HG02571 (cell line): ENCODE data around the gene VWDE.
"Not testable (repeated sequence)": the region's sequence is repeated elsewhere in the genome, so short reads cannot be mapped to it uniquely, and the experiment has no call there.

Experiments used
- ATAC-seq: cut with Tn5 transposase; IDR thresholded peaks from one replicate; pipeline ENCODE4 v1.9.1; 2021; ENCODE audit warnings: mild to moderate bottlenecking, moderate library complexity; ENCODE audit not compliant: unreplicated experiment

The VWDE gene

DNA sequence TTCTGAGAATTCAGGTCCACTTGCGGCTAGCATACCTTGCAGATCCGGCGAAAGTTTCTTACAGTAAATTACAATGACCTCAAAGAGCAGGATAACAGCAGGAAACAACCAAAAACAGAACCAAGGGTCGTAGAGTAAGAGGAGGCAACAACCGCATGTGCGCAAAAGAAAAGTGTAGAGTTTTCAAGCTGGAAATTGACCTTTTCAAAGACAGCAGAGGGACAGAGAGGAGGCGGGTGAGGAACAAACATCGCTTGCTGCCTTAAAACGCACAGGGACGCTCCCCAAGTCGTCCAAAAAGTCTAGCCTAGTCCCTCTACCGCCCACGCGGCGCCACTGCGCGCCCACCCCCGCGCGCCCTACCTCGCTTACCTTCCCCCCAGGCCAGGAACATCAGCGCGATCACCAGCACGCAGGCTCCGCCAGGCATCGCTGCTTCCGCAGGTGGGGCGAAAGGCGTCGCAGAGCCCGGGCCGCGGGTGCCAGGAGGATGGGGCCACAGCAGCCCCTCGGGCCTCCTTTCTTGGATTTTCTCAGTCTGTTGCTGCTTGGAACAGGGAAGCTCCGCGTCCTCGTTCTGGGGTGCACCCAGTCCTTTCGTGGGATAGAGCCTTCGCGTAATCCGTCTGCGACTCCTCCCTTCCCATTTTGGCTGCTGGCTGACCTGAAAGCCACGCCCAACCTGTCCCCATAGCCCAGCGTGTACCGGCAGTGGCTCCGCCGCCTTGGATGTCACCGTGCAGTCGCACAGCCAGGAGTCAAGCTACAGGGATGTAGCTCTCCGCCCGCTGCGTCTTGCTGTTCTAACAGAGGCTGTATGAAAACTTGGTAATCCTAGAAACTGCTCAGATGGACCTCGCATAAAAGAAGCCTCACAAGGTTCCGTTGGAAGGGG lies at the start of gene VWDE:
Gene VWDE (minus strand): TSS at position 579 of the 895 bp plus-strand sequence. CDS start 149 bp downstream, at position 430.
- ATAC-seq: peak; percentile 70

DNA sequence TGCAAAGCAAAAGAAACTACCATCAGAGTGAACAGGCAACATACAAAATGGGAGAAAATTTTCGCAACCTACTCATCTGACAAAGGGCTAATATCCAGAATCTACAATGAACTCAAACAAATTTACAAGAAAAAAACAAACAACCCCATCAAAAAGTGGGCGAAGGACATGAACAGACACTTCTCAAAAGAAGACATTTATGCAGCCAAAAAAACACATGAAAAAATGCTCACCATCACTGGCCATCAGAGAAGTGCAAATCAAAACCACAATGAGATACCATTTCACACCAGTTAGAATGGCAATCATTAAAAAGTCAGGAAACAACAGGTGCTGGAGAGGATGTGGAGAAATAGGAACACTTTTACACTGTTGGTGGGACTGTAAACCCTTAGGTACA lies 49.5 kb upstream of the VWDE start:
- not testable (repeated sequence) for ATAC-seq

DNA sequence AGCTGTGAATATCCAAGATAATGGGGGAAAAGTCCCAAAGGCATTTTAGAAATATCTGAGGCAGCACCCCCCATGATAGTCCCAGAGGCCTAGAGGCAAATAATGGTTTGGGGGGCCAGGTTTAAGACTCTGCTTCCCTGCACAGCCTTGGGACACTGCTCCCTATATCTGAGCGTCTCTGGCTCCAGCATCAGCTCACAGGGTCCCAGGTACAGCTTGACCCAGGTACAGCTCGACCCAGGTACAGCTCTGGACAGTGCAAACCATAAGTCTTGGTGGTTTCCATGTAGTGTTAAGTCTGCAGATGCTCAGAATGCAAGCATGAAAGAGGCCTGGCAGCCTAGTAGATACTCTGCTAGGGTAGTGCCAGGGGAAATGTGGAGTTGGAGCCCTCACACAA lies 47.0 kb upstream of the VWDE start:
- ATAC-seq: no peak

DNA sequence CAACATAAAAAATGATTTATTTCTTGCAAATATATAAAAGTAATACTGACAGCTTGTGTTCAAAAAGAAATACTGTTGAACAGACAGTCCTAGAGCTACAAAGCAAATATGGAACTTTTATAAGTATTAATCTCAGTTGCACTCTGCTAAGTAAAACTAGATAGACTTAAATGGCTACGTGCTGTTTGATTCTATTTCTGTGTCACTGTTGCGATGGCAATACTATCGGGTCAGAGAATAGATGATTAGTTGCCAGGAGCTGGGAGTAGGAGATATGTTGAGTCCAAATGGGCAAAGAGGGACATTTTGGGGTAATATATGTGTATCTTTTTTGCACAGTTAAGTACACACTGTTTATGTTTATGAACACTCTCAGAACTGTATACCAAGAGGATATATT lies 41.1 kb upstream of the VWDE start:
- no peak for ATAC-seq

DNA sequence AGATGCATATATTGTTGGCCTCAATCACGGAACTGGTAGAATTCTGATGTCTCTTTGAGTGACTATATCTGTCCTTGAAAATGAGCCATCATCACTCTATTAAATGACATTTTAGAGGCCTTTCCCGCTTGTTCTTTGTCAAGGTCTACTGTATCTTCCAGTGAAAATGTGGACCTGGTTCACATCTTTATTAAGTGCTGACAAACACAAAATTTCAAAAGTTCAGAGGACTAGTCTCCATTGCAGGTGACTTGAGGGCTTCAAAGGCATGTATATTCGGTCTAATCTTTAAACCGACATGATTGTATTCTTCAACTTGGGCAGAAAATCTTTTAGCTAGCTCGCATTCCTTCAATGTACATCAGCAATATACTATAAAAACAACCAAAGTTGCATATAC lies 36.6 kb upstream of the VWDE start:
- ATAC-seq: no peak

DNA sequence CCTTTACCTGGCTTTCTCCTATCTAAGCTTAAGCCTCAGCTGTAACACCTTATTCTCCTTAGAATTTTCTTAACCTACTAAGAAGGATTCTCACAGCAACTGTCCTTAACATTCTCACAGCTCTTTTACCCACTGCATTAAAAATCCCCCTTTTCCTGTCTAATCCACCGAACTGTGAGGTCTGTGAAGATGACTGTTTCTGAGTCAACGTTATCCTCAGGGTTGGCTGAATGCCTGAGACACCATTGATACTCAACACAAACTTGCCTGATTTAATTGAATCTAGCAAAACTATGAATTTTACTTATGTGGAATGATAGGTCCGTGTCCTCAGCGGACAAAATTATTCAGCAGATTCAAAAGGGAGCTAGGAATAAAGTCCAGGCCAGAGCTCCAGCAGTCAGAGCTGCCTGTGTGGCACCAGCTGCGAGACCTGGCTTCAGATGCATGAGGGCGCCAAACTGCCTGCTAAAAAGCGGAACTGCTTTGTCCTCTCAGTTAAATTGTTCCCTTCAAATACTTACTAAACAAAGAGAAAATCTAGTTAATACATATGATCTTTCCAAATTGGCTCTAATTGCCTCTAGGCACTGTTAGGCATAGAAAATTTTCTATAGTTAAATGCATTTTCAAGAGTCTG lies 33.4 kb upstream of the VWDE start:
- ATAC-seq: no peak

DNA sequence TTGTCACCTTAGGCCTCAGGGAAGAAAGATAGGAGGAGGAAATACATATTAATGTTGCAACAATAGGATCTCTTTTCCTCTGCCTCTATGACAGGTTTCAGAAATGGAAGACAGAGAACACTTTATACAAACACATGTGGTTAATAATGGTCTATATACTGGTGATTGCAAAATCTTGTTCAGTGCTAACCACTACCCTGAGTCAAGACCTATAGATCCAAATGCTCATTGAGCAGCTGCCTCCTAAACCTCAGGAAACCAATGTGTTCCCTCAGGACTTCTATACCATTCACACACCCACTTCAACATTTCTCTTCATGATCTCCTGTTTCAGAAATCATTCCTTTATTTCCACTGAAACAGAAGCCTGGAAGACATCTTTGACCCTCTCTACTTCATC lies 32.5 kb upstream of the VWDE start:
- no peak for ATAC-seq

DNA sequence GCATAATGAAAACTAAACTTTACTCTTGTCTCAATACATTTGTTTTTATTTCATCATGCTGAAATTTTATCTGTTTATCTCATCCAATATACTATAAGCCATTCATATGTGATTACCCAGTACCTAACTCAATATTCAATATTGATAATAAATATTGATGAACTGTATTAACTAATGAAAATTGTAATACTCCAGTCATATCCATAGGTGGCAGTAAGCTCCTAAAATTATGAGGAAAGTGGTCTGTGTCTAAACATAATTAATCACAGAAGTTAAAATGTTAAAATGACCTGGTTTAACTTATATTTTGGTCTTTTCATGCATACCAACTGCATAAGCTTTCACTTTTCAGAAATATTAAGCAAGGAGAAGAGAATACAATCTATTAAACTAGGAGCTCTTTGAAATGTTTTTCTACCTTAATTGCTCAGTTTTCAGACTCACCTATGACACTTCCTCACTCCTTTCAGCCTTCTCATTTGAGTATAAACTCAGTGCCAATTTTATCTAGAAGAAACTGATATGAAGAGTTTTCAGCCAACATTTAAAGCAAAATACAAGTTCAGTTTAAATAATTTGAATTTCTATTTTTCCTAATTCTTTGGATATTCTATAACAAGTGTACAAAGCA lies 30.5 kb upstream of the VWDE start:
- no peak for ATAC-seq

DNA sequence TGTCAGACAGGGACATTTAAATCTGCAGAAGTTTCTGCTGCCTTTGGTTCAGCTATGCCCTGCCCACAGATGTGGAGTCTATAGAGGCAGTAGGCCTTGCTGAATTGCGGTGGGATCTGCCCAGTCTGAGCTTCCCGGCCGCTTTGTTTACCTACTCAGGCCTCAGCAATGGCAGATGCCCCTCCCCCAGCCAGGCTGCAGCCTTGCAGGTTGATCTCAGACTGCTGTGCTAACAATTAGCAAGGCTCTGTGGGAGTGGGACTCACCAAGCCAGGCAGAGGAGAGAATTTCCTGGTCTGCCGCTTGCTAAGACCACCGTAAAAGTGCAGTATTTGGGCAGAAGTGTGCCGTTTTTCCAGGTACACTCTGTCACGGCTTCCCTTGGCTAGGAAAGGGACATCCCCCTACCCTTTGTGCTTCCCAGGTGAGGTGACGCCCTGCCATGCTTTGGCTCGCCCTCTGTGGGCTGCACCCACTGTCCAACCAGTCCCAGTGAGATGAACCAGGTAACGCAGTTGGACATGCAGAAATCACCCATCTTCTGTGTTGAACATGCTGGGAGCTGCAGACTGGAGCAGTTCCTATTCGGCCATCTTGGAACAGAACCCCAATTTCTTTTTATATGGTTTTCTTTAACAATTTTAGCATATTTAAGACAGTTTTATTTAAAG lies 28.4 kb upstream of the VWDE start:
- no peak for ATAC-seq

DNA sequence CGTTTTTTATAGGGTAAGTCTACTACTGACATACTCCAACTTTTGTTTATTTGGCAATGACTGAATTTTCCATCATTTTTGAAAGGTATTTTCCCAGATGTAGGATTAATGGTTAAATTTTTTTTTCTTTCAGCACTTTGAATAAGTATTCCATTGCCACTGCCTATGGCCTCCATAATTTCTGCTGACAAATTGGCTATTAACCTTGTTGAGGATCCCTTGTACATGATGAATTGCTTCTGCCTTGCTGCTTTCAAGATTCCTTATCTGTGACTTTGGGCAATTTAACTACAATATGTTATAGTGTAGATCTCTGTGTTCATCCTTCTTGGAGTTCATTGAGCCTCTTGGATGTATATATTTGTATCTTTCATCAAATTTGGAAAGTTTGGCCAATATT lies 21.6 kb upstream of the VWDE start:
- no peak for ATAC-seq

DNA sequence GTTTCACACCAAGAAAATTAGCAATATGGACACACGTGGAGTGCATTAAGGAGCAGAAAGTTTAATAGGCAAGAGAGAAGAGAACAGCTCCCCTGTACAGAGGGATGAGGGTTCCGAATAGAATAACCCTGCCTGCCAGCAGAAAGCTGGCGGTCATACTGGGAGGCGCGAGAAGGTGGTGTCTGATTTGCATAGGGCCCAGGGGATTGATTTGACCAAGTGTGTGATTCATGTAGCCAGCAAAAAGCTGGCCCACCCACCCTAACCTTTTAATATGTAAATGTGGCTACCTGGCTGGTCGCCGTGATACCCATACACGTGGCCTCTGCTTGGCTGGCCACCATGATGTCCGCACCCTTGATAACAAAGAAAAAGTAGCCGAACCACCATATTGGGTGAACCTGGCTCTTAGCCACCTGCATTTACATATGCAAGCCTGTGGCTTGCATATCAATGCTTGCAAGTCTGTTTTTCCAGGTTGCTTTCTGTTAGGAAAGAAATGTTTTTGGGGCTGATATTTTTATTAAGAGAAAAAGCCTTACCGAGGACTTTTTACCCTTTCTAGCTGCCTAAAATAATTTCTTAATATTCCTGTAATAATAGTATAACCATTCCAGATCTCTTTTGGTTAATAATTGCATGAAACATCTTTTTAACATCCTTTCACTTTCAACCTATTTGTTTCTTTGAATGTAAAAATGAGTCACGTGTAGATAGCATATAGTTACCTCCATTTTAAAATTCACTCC lies 20.5 kb upstream of the VWDE start:
- no peak for ATAC-seq

DNA sequence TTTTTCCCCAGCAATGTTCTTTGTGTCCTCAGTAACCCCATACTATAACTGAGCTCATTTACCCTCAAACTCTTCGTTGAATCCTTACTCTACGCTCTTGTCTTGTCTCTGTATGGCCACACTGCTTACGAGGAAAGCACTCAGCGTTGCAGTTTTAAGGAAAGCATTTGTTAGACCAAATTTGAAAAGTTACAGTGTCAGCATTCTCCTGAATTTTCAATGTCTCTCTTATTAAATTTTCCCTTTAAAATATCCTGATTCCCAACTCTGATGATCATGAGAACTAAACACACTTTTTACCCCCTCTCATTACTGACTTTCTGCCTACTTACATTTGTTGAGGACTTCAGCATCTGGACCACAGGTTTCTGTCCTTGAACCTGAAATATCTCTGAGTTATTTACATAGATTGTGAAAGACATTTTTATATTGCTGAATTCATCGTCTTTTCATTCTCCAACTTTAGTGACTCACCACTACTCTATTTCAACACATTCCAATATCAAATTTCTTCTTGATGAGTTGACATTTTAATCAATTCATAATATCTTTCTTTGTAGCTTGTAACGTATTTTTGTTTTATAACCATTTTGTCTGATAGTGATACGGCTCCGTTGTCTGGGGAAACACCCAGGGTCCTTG lies 19.8 kb upstream of the VWDE start:
- ATAC-seq: no peak

DNA sequence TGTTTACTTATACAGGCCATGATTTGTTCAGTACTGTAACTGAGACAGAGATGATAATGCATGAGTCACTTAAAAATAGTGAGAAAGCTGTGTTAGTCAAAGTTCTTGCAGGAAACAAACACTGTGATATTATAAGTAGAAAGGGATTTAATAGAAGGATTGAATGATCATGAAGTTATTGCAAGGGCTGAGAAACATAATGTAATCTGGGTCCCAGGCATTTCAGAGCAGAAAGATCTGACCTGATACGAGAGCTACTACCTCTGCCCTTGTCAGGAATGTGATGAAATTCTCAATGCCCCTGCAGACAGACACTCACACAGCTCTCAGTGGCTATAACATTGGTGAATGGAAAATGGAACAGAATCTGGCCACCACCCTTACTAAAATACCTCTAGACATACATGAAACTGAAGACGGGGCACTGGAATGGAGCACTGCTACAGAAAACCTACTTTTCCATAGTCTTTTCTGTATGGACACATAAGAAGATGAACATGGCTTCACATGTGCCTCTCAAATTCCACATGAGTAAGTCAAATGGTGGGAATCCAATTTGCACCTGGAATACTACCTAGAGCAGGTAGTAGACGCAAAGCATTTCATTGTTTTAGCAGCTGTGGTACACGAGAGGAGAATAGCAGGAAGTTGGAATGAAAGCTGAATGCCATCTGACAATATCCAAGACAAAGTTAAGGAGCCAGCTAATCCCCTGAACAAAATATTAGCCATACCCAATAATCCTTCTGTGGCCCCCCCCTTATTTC lies 19.1 kb upstream of the VWDE start:
- no peak for ATAC-seq

DNA sequence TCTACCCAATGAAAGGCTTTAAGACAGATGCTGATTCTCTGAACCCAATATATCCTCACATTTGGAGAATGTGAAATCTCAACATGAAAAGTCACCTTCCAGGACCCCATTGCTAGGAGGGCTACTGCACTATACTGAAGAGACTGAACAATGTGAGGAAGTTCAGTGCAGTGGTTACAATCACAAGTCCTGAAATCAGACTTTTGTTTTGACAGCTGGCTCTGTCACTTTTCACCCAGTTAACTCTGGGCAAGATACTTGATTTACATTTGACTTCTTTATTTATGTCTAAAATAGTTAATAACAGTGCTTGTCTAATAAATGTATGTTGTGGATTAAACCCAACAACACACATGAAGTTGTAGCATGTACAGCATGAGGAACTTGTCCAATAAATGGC lies 14.8 kb upstream of the VWDE start:
- ATAC-seq: no peak

DNA sequence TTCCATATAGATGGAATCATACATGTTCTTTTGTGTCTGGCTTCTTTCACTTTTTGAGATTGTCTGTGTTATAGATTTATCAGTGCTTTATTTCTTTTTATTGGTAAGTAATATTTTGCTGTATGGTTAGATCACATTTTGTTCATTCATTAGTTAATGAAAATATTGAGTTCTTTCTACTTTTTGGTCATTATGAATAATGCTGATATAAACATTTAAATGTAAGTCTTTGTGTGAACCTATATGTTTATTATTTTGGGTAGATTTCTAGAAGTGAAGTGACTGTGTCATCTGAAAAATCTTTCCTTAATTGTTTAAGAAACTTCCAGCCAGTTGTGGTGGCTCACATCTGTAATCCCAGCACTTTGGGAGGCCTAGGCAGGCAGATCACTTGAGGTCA lies 11.4 kb upstream of the VWDE start:
- no peak for ATAC-seq

DNA sequence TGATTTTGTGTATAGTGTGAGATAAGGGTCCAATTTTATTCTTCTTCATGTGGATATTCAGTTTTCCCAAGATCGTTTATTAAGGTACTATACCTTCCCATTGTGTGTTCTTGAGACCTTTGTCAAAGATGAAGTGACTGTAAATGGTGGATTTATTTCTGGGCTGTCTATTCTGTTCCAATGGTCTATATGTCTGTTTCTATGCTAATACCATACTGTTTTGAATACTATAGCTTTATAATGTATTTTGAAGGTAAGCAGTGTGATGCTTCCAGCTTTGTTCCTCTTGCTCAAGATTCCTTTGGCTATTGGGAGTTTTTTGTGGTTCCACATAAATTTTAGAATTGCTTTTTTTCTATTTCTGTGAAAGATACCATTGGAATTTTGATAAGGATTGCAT lies 8.7 kb upstream of the VWDE start:
- ATAC-seq: no peak

DNA sequence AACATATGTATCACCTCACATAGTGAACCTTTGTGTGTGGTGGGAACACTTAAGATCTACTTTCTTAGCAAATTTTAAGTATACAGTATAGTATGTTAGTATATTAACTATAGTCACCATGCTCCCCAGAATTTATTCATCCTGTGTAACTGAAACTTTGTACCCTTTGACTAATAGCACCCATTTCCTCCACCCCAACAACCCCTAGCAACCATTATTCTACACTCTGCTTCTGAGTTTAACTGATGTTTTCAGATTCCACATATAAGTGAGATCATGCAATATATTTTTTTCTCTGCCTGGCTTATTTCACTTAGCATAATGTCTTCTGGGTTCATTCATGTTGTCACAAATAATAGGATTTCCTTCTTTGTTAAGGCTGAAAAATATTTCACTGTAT lies 6.9 kb upstream of the VWDE start:
- no peak for ATAC-seq

DNA sequence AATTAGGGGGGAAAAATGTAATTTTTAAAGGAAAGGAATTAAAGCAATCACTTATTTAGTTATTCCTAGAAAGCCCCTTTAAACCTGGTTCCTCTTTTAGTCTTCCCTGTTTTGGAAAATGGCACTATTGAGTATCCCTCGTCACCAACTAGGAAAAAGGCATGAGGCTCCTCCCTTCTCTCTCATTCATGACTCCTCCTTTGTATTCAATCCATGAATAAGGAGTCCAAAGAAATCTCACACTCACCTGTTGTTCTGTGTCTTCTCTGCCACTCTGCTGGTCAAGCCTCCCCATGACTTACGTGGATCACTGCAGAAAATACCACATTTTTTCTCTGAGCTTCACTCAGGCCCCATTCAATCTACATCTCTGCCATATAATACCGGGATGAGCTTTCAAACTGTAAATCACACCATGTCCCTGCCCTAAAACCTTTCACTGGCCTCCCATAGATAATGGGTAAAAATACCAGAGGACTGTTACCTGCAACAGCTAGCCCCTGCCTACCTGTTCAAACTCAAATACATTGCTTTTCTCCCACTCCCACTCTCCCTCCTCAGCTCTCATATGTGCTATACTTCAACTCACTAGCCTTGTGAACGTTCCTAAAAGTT lies 5.5 kb upstream of the VWDE start:
- ATAC-seq: no peak

DNA sequence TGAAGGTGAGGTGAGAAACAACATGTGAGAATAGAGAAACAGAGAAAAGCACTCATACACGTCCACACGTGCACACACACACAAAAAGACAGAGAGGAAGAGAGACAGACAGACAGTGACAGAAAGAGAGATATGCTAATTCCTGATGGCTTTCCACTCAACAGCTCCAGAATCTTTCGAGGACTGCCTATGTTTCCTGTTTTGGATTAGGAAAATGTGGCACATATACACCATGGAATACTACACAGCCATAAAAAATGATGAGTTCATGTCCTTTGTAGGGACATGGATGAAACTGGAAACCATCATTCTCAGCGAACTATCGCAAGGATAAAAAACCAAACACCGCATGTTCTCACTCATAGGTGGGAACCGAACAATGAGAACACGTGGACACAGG lies 4.0 kb upstream of the VWDE start:
- not testable (repeated sequence) for ATAC-seq
